Measurements from ENCODE around the gene DNAJC30.

DNA sequence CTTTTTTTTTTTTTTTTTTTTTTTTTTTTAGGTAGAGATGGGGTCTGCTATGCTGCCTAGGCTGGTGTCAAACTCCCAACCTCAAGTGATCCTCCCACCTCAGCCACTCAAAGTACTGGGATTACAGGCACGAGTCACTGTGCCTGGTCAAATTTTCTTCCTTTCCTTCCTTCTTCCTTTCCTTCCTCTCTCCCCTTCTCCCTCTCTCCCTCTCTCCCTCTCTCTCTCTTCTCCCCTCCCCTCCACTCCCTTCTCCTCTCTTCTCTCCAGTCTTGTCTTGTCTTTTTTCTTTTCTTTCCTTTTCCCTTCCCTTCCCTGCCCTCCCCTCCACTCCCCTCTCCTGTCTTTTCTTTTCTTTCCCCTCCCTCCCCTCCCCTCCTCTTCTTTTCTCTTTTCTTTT is 51.7 kb downstream of the DNAJC30 start:
- TF ChIP-seq, protein P1, sequence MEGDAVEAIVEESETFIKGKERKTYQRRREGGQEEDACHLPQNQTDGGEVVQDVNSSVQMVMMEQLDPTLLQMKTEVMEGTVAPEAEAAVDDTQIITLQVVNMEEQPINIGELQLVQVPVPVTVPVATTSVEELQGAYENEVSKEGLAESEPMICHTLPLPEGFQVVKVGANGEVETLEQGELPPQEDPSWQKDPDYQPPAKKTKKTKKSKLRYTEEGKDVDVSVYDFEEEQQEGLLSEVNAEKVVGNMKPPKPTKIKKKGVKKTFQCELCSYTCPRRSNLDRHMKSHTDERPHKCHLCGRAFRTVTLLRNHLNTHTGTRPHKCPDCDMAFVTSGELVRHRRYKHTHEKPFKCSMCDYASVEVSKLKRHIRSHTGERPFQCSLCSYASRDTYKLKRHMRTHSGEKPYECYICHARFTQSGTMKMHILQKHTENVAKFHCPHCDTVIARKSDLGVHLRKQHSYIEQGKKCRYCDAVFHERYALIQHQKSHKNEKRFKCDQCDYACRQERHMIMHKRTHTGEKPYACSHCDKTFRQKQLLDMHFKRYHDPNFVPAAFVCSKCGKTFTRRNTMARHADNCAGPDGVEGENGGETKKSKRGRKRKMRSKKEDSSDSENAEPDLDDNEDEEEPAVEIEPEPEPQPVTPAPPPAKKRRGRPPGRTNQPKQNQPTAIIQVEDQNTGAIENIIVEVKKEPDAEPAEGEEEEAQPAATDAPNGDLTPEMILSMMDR (IDR thresholded peaks at IDR 0.05; ENCODE audit: control extremely low read depth in 1 of 3, insufficient read depth in 1 of 3, low read depth in 1 of 3, low read length in 3 of 3): no peak
- no peak for TF ChIP-seq TAF1 (IDR thresholded peaks at IDR 0.05; ENCODE audit: low read depth, low read length)
- TF ChIP-seq SIN3A (conservative IDR thresholded peaks at IDR 0.05 in 1 of 2, IDR thresholded peaks at IDR 0.05 in 1 of 2; ENCODE audit: low read depth in 1 of 2, low read length in 2 of 2): no peak
- no peak for TF ChIP-seq EZH2 (IDR thresholded peaks at IDR 0.05; ENCODE audit: low read depth, low read length, severe bottlenecking)
- no peak for TF ChIP-seq SIX5 (IDR thresholded peaks at IDR 0.05; ENCODE audit: low read depth, low read length)
- no peak for TF ChIP-seq SIRT6 (IDR thresholded peaks at IDR 0.05; ENCODE audit: low read length)
- no peak for TF ChIP-seq CHD1 (IDR thresholded peaks at IDR 0.05; ENCODE audit: low read depth, low read length)
- no peak for TF ChIP-seq POLR2A (IDR thresholded peaks at IDR 0.05; ENCODE audit: control extremely low read depth in 1 of 2, low read depth in 2 of 2, low read length in 2 of 2)
- no peak for TF ChIP-seq RAD21 (IDR thresholded peaks at IDR 0.05 in 1 of 2, conservative IDR thresholded peaks at IDR 0.05 in 1 of 2; ENCODE audit: low read depth in 2 of 2, low read length in 2 of 2)
